PC-3 (cell line): ENCODE results near the gene SPAG6.

Source experiments
- EZH2 ChIP-seq: fragments of 300-600 bp; sonication (generic); IDR thresholded peaks from one replicate; pipeline ENCODE4 v1.6.1; 2017; ENCODE audit warnings: antibody characterized with exemption, mild to moderate bottlenecking, low read length; ENCODE audit not compliant: unreplicated experiment
- TF ChIP-seq, protein P1 (sequence below): fragments of 300-600 bp; sonication (generic); conservative IDR thresholded peaks from 2 replicates; pipeline ENCODE4 v1.5.1; 2017; ENCODE audit warnings: antibody characterized with exemption, low read depth, mild to moderate bottlenecking, low read length

DNA sequence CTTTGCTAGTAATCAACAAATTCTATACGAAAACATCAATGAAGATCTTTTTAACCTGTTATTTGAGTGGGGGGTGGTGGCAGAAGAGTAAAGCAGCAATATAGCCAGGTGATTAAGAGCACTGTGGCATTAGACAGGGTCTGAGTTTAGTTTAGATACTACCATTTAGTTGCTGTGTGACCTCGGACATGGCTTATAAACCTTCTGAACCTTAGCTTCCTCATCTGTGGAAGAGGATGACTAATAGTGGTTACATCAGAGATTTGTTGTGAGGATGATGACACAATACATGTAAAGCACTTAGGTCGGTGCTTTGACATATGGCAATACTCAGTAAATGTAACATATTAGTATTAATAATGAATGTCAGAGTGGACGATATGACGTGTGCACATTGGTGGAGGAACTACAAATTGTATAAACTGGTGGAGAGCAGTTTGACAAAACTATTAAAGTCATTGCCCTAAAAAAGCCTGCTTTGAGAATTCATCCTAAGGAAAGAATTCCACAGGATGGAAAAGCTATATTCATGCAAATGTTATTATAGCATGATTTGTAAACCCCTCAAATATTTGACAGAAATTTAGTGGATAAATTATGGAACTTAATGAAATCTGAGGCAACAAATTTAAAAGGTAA, 24.3 kb downstream of the SPAG6 start:
- TF ChIP-seq, protein P1, sequence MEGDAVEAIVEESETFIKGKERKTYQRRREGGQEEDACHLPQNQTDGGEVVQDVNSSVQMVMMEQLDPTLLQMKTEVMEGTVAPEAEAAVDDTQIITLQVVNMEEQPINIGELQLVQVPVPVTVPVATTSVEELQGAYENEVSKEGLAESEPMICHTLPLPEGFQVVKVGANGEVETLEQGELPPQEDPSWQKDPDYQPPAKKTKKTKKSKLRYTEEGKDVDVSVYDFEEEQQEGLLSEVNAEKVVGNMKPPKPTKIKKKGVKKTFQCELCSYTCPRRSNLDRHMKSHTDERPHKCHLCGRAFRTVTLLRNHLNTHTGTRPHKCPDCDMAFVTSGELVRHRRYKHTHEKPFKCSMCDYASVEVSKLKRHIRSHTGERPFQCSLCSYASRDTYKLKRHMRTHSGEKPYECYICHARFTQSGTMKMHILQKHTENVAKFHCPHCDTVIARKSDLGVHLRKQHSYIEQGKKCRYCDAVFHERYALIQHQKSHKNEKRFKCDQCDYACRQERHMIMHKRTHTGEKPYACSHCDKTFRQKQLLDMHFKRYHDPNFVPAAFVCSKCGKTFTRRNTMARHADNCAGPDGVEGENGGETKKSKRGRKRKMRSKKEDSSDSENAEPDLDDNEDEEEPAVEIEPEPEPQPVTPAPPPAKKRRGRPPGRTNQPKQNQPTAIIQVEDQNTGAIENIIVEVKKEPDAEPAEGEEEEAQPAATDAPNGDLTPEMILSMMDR, result no peak
- no peak for TF ChIP-seq EZH2
